Measurements from ENCODE around the gene PHKA2.

The PHKA2 gene

GRCh38 chrX:18889346-18890048, 94.4 kb downstream of the PHKA2 start:
- no peak for DNase-seq (ENCODE audit: low spot score)

GRCh38 chrX:18888281-18888680, 95.6 kb downstream of the PHKA2 start:
- DNase-seq (ENCODE audit: low spot score): no peak

GRCh38 chrX:18887825-18888212, 96.1 kb downstream of the PHKA2 start:
- no peak for DNase-seq (ENCODE audit: low spot score)

DNA sequence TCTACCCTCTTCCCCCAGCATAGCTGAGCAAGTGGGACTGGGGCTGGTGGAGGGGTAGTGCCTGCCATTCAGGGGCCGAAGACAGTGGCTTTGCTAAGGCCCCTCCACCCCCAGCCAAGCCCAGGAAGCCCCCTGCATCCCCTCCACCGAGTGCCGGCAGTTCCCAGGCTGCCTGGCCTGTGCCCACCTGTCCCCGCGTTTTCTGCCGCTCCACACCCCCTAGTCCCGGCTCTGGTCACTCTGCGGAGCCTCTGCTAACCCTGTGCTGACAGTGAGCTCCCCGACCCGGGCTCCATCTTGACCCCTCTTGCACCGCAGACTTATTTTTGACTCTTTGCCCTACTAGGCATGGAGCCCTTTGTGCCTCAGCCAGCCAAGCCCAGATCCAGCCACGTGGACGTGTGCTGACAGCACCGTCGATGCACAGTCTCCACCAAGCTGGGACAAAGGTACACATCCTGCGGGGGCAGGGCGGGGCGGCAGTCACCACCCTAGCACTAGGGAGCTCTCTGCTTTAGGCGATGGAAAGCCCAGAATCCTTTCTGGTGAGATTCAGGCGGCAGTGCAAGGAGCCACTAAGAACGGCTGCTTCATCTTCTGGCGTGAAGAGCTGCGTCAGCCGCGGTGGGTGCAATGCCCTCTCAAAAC, 96.6 kb downstream of the PHKA2 start:
- DNase-seq (ENCODE audit: low spot score): no peak

- peak; percentile 7 for DNase-seq (ENCODE audit: low spot score)
These were observed 97.4 kb downstream of the PHKA2 start for GRCh38 chrX:18886344-18887161.

DNA sequence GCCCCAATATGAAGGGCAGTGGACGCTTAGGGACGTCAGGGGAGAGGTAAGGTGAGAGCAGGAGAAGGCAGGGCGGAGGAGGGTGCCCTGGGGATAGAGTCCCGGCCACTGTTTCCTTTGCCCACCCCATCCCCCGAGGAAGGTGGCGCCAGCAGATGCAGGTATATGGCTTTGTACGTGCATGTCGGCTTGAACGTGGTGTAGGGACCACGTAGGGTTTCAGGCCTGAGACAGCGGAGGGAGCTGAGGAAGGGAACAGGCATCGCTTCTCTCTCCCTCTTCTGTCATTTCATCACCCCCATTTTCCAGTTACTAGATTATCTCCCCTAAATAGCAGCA, 97.9 kb downstream of the PHKA2 start:
- DNase-seq (ENCODE audit: low spot score): no peak

GRCh38 chrX:18885328-18886004, 98.4 kb downstream of the PHKA2 start:
- no peak for DNase-seq (ENCODE audit: low spot score)

- no peak for DNase-seq (ENCODE audit: low spot score)
These were observed 99.0 kb downstream of the PHKA2 start for GRCh38 chrX:18884916-18885315.

DNA sequence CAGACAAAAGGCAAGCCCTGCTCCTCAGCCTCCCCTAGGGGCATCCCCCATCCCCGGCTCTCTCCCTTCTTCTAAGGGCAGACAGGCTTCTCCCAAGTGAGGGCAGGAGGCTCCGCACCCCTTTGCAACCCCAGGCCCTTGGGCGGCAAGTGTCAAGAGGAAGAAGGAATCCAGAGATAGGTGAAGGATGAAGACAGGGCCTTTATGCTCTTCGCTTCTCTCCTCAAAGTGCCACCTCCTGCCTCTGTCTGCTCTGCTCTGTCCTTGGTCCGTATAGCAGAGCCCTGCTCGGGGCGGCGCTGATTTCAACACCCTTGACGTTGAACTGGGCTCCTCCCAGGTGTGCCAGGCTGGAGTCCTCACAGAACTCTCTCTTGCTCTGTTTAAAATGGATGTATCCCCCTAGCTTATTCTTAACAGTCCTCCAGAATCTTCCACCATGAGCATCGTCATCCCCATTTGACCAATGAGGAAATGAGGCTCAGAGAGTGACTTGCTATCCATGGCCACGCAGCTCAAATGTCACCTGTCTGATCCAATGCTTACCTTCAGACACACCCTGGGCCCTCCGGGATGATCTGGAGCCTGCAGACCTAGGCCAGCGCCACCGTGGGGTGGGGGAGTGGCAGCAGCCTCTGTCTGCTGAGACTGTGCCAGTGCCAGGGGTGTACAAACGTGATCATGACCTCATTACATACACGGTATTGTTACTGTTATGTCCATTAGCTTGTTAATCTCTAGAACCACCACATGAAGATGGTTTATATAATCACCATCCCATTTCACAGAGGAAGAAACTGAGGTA, 99.8 kb downstream of the PHKA2 start:
- no peak for DNase-seq (ENCODE audit: low spot score)

- DNase-seq (ENCODE audit: low spot score): no peak
These were observed 100.5 kb downstream of the PHKA2 start for GRCh38 chrX:18883234-18883960.

DNA sequence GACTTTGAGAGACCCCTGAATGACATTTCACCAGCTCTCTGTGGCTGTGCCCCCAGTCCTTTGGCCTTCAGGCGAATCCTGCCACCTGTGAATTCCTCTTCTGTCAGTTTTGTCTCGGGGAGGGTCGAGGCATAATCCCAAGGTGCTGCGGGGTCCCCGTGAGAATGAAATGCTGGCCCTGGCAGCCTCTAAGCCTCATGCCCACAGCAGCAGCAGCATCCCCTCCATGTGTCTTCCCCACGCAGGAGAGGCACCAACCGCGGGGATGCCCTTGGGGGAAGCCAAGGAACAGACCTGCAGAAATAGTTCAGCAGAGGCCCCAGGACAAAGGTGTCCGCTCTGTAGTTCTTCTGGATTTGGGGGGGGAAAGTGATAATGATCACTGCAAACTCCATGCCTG, 104.8 kb downstream of the PHKA2 start:
- no peak for DNase-seq (ENCODE audit: low spot score)

- DNase-seq (ENCODE audit: low spot score): no peak
These were observed 106.4 kb downstream of the PHKA2 start for GRCh38 chrX:18877469-18877868.

- no peak for DNase-seq (ENCODE audit: low spot score)
These were observed 108.5 kb downstream of the PHKA2 start for GRCh38 chrX:18875256-18875878.

DNA sequence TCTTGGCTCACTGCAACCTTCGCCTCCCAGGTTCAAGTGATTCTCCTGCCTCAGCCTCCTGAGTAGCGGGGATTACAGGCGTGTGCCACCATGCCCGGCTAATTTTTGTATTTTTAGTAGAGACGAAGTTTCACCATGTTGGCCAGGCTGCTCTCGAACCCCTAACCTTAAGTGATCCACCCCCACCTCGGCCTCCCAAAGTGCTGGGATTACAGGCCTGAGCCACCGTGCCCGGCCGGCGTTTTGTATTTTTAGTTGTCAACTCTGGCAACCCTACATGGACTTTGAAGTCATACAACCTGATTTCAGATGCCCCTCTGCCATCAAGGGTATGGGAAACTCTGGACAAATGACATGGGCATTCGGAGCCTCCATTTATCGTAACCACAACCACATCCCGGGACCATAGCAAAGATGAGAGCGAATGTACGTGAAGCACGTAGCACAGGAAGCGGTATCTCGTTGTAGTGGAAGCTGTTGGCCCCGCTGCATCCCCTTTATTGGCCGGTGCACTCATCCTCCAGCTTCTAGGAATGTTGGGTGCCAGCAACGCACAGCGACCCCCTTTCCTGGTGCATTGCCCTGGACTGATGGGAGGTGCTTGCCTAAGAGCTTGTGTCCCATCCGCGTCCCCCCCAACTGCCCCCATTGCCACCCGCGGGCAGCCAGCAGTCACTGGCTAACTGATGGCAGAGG, 109.2 kb downstream of the PHKA2 start:
- DNase-seq (ENCODE audit: low spot score): no peak

GRCh38 chrX:18873836-18874235, 110.1 kb downstream of the PHKA2 start:
- no peak for DNase-seq (ENCODE audit: low spot score)

GRCh38 chrX:18873189-18873791, 110.6 kb downstream of the PHKA2 start:
- no peak for DNase-seq (ENCODE audit: low spot score)

- no peak for DNase-seq (ENCODE audit: low spot score)
These were observed 111.3 kb downstream of the PHKA2 start for GRCh38 chrX:18872621-18873020.

DNA sequence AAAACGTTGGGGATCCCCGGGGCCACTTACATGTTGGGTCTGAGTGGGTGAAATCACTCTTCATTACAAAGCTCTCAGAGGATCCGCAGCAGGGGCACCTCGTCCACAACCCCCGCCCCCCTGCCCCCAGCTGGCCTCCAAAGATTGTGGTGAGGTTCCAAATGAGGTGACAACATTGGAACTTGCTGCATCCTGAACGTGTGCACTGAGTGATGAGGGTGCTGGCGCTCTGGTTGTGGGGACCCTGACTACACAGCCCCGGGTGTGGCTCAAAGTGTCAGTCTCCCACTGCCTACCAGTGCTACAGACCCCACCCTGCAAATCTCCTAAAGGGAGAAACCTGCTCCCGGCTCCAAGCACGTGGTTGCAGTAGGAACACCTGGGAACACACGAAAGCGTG, 111.9 kb downstream of the PHKA2 start:
- no peak for DNase-seq (ENCODE audit: low spot score)

GRCh38 chrX:18871161-18871890, 112.6 kb downstream of the PHKA2 start:
- no peak for DNase-seq (ENCODE audit: low spot score)
